Duodenal mucosa (tissue), 2 donors: ENCODE data around the gene KCNK6.

Experiments used
- H3K27ac ChIP-seq: one replicate; pipeline ENCODE4 v1.7.0; 2013; ENCODE audit warnings: low read depth, low read length
- H3K27me3 ChIP-seq, 2 donors: one replicate each; pipeline ENCODE4 v1.7.0; 2013; ENCODE audit warnings: low read length in 2 of 2, control low read depth in 1 of 2; ENCODE audit not compliant: insufficient read depth in 2 of 2, control insufficient read depth in 1 of 2
- H3K36me3 ChIP-seq, 2 donors: one replicate each; pipeline ENCODE4 v1.7.0; 2013; ENCODE audit warnings: low read length in 2 of 2, control low read depth in 1 of 2; ENCODE audit not compliant: insufficient read depth in 2 of 2, control insufficient read depth in 1 of 2
- H3K4me1 ChIP-seq, 2 donors: one replicate each; pipeline ENCODE4 v1.7.0; 2013; ENCODE audit warnings: low read length in 2 of 2, control low read depth in 1 of 2; ENCODE audit not compliant: insufficient read depth in 2 of 2, control insufficient read depth in 1 of 2
- H3K4me3 ChIP-seq, 2 donors: one replicate each; pipeline ENCODE4 v1.7.0; 2013; ENCODE audit warnings: low read length in 2 of 2, low read depth in 1 of 2
- H3K9ac ChIP-seq, 2 donors: one replicate each; pipeline ENCODE4 v1.7.0; 2013; ENCODE audit warnings: low read length in 2 of 2, low read depth in 1 of 2
- H3K9me3 ChIP-seq, 2 donors: one replicate each; pipeline ENCODE4 v1.7.0; 2013; ENCODE audit warnings: low read length in 2 of 2, control low read depth in 1 of 2; ENCODE audit not compliant: control insufficient read depth in 1 of 2

The KCNK6 gene

DNA sequence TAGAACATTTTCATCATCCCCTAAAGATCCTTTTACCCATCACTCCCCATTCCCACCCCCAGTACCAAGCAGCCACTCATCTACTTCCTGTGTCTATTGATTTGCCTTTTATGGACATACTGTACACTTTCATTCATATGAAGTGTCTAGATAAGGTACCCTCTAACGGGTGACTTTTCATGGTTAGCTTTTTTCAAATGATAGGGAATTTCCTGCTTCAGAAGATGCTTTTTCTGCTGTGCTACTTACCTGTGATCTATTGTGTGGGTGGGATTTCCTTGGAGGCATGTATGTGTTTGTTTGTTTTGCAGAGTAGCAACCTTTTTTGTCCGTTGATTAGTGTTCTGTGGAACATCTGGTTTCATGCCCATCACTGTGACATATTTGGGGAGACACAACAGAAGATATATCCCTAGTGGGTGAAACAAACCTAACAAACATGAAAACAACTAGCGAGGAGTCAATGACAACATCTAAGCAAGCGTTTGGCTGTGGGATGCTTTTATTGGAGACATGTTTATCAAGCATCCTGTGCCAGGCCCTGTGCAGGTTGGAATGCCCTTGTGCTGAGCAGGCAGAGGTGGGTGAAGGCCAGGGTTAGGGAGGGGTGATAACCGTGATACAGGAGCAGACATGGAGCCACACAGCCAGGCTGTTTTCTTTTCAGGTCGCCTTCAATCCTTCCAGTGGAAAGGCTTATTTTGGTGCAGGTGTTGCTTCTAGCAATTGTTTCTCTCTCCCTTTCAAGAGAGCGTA, 37.7 kb upstream of the KCNK6 start:
- H3K9ac ChIP-seq: no peak overlapping the region
- no peaks in the 10 kb centered on the region for H3K9me3 ChIP-seq
- no peak overlapping the region for H3K27ac ChIP-seq
- H3K4me3 ChIP-seq: no peak overlapping the region
- peaks cover 9 to 34% of the 10 kb centered on the region in 2 donors for H3K36me3 ChIP-seq
- H3K27me3 ChIP-seq: no peaks in the 10 kb centered on the region
- H3K4me1 ChIP-seq: peaks cover 22 to 32% of the 10 kb centered on the region in 2 donors

DNA sequence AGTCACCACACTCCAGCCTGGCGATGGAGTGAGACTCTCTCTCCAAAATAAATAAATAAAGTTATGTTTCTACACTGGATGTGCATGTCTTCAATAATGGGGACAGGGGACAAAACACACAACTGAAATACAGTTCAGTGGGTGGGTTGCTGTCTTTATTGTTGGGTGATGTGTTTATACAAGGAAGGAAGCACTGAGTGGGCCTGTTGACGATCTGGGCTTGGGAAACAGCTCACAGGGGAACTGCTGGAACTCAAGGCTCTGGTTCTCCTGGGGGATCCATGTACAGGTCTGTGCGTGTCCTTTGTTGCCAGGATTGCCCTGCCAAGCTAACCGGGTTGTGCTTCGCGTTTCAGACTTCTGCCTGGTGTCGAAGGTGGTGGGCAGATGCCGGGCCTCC, 36.4 kb upstream of the KCNK6 start:
- Histone ChIP-seq H3K36me3 (peaks cover 9 to 44% of the 10 kb centered on the region in 2 donors), H3K9ac (no peak overlapping the region), H3K27me3 (no peaks in the 10 kb centered on the region), H3K27ac (no peak overlapping the region), H3K9me3 (no peaks in the 10 kb centered on the region), H3K4me1 (peaks cover 9 to 21% of the 10 kb centered on the region in 2 donors), H3K4me3 (no peak overlapping the region)

DNA sequence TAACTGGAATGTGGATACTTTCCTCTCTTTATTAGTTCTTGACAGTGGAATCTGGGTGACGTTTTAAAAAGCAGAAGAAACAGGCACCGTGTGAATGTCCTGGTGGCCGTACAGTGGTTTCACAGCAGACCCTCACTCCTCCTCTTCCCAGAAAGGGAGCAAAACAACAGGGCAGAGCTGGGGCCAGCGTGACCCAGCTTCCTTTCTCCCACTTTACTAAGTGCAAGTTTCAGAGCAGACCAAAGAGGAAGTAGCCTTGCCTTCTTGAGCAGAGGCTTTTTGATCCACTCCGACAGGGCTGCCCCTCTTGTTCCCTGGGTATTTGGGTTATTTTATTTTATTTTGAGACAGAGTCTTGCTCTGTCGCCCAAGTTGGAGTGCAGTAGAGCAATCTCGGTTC, 35.2 kb upstream of the KCNK6 start:
- H3K36me3 ChIP-seq: peaks cover 15 to 55% of the 10 kb centered on the region in 2 donors
- no peaks in the 10 kb centered on the region for H3K27me3 ChIP-seq
- no peaks in the 10 kb centered on the region for H3K9me3 ChIP-seq
- H3K9ac ChIP-seq: no peak overlapping the region
- H3K4me3 ChIP-seq: no peak overlapping the region
- H3K4me1 ChIP-seq: peaks cover 6 to 15% of the 10 kb centered on the region in 2 donors
- H3K27ac ChIP-seq: no peak overlapping the region

GRCh38 chr19:38285567-38285966, 34.1 kb upstream of the KCNK6 start:
- Histone ChIP-seq H3K9me3 (no peaks in the 10 kb centered on the region), H3K9ac (no peak overlapping the region), H3K27ac (no peak overlapping the region), H3K4me1 (peaks cover 6 to 11% of the 10 kb centered on the region in 2 donors), H3K36me3 (peaks cover 18 to 58% of the 10 kb centered on the region in 2 donors), H3K27me3 (no peaks in the 10 kb centered on the region), H3K4me3 (no peak overlapping the region)

DNA sequence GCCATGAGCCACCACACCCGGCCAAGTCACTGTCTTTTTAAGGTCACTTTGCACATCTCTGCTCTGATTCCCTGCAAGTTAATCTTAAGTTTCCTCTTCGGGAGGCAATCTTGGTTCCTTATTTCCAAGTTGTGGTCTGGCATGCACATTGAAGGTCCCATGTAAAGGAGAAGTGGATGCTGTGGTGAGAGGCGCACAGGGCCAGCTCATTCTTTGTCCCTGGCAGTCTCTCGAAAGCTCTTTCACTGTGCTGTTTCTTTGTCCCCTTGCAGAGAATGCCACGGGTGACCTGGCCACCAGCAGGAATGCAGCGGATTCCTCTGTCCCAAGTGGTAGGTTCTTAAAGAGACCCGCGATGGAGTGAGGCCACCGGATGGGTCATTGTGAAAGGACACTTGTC, 32.0 kb upstream of the KCNK6 start:
- Histone ChIP-seq H3K27ac (no peak overlapping the region), H3K4me1 (no peaks in the 10 kb centered on the region), H3K27me3 (no peaks in the 10 kb centered on the region), H3K4me3 (no peak overlapping the region), H3K36me3 (peaks cover 25 to 78% of the 10 kb centered on the region in 2 donors), H3K9me3 (no peaks in the 10 kb centered on the region), H3K9ac (no peak overlapping the region)

- H3K27ac ChIP-seq: no peak overlapping the region
- H3K36me3 ChIP-seq: peaks cover 24 to 83% of the 10 kb centered on the region in 2 donors
- no peak overlapping the region for H3K4me3 ChIP-seq
- no peaks in the 10 kb centered on the region for H3K4me1 ChIP-seq
- no peaks in the 10 kb centered on the region for H3K27me3 ChIP-seq
- H3K9ac ChIP-seq: no peak overlapping the region
- H3K9me3 ChIP-seq: no peaks in the 10 kb centered on the region
Observed at GRCh38 chr19:38288123-38288855, 31.4 kb upstream of the KCNK6 start.

GRCh38 chr19:38289955-38290354, 29.7 kb upstream of the KCNK6 start:
- no peaks in the 10 kb centered on the region for H3K27me3 ChIP-seq
- H3K27ac ChIP-seq: no peak overlapping the region
- no peak overlapping the region for H3K9ac ChIP-seq
- H3K9me3 ChIP-seq: no peaks in the 10 kb centered on the region
- H3K4me1 ChIP-seq: no peaks in the 10 kb centered on the region
- H3K36me3 ChIP-seq: peaks cover 26 to 73% of the 10 kb centered on the region in 2 donors
- no peak overlapping the region for H3K4me3 ChIP-seq

GRCh38 chr19:38290631-38291147, 29.0 kb upstream of the KCNK6 start:
- Histone ChIP-seq H3K9ac (no peak overlapping the region), H3K27me3 (no peaks in the 10 kb centered on the region), H3K9me3 (no peaks in the 10 kb centered on the region), H3K4me1 (no peaks in the 10 kb centered on the region), H3K27ac (no peak overlapping the region), H3K36me3 (peaks cover 26 to 70% of the 10 kb centered on the region in 2 donors), H3K4me3 (no peak overlapping the region)

DNA sequence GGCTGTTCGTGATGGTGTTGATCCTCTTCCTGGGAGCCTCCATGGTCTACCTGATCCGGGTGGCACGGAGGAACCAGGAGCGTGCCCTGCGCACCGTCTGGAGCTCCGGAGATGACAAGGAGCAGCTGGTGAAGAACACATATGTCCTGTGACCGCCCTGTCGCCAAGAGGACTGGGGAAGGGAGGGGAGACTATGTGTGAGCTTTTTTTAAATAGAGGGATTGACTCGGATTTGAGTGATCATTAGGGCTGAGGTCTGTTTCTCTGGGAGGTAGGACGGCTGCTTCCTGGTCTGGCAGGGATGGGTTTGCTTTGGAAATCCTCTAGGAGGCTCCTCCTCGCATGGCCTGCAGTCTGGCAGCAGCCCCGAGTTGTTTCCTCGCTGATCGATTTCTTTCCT, 27.8 kb upstream of the KCNK6 start:
- no peaks in the 10 kb centered on the region for H3K27me3 ChIP-seq
- no peak overlapping the region for H3K27ac ChIP-seq
- H3K9me3 ChIP-seq: no peaks in the 10 kb centered on the region
- no peaks in the 10 kb centered on the region for H3K4me1 ChIP-seq
- H3K9ac ChIP-seq: no peak overlapping the region
- no peak overlapping the region for H3K4me3 ChIP-seq
- peaks cover 26 to 63% of the 10 kb centered on the region in 2 donors for H3K36me3 ChIP-seq

DNA sequence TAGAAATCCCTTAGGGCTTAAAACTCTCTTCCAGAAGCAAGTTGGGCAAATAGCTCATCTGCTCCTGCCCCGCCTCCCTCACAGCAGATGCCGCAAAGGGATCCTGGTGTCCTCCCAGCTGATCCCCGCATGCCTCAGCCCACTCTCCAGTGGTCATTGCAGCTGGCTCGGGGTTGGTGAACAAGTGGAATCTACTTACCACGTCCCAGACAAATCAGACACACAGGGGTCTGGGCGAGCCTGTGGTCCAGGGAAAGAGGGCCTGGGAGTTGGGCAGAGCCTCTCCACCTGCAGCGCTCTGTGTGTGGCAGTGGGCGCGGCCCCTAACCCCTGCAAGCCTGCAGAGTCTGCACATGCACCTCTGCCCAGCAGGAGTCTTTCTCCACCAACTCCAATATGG, 26.4 kb upstream of the KCNK6 start:
- no peaks in the 10 kb centered on the region for H3K27me3 ChIP-seq
- no peak overlapping the region for H3K27ac ChIP-seq
- H3K4me1 ChIP-seq: no peaks in the 10 kb centered on the region
- no peak overlapping the region for H3K9ac ChIP-seq
- H3K4me3 ChIP-seq: no peak overlapping the region
- peaks cover 26 to 53% of the 10 kb centered on the region in 2 donors for H3K36me3 ChIP-seq
- H3K9me3 ChIP-seq: no peaks in the 10 kb centered on the region
